Neuron (in vitro differentiated cells): ENCODE measurements around the gene DUS3L.
A peak's percentile ranks its signal among the peaks of the same experiment; 100 is the strongest.

Source experiments
- H2AFZ ChIP-seq: one replicate; pipeline ENCODE4 v1.6.1; 2013; ENCODE audit warnings: low read depth, mild to moderate bottlenecking, inconsistent platforms, low read length, moderate library complexity
- H3K27me3 ChIP-seq: one replicate; pipeline ENCODE4 v1.6.1; 2013; ENCODE audit warnings: low read length; ENCODE audit not compliant: insufficient read depth
- H3K36me3 ChIP-seq: one replicate; pipeline ENCODE4 v1.6.1; 2013; ENCODE audit warnings: low read length; ENCODE audit not compliant: insufficient read depth
- H3K4me1 ChIP-seq: one replicate; pipeline ENCODE4 v1.6.1; 2013; ENCODE audit warnings: low read length; ENCODE audit not compliant: insufficient read depth
- H3K4me3 ChIP-seq: 2 replicates; pipeline ENCODE4 v1.5.1; 2013; ENCODE audit warnings: mild to moderate bottlenecking, low read length, moderate library complexity
- H3K9me3 ChIP-seq: one replicate; pipeline ENCODE4 v1.6.1; 2013; ENCODE audit warnings: low read length

Gene DUS3L

GRCh38 chr19:5827342-5827890 lies 36.5 kb upstream of the DUS3L start:
- Histone ChIP-seq H3K4me3 (peak overlapping the region; percentile 57), H2AFZ (peak overlapping the region; percentile 79), H3K9me3 (peaks cover 2% of the 10 kb centered on the region), H3K36me3 (no peaks in the 10 kb centered on the region), H3K27me3 (peaks cover 3% of the 10 kb centered on the region), H3K4me1 (peaks cover 8% of the 10 kb centered on the region)

DNA sequence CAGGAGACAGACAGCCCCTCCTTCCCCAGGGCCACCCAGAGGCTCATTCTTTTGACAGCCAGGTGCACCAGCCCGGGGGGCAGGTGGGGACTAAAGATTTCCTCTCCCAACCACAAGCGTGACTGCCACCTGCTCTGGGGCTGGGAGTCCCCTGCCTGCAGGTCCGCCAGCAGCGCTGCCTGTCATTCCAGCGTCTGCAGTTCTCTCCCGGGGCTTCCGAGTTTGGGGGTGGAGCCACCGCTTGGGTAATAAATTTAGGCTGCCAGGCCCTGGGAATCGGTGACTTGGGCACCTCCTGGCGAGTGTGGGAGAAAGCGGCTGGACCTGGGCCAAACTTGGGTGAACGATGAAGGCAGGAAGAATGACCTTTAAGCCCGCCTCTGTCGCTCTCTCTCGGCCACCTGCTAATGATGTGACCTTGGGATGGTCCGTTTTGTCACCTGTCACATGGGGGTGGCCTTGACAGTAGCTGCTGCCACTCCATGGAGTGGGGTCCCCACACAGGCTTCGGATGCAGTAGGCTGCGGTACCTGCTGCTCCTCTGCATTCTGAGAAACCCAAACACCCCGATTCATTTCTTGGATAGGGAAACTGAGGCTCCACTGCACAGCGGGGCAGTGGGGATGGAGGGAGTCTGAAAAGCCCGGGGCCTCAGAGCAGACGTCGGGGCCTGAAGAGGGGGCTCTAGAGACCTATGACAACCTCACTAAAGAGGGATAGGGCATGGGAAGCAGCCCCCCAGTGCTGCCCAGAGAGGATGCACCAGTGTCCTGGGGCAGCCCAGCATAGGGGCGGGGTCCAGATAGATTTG lies 35.8 kb upstream of the DUS3L start:
- H3K36me3 ChIP-seq = no peaks in the 10 kb centered on the region
- H2AFZ ChIP-seq = no peak overlapping the region
- H3K9me3 ChIP-seq = peaks cover 2% of the 10 kb centered on the region
- H3K4me1 ChIP-seq = peaks cover 8% of the 10 kb centered on the region
- peaks cover 3% of the 10 kb centered on the region for H3K27me3 ChIP-seq
- H3K4me3 ChIP-seq = no peak overlapping the region

DNA sequence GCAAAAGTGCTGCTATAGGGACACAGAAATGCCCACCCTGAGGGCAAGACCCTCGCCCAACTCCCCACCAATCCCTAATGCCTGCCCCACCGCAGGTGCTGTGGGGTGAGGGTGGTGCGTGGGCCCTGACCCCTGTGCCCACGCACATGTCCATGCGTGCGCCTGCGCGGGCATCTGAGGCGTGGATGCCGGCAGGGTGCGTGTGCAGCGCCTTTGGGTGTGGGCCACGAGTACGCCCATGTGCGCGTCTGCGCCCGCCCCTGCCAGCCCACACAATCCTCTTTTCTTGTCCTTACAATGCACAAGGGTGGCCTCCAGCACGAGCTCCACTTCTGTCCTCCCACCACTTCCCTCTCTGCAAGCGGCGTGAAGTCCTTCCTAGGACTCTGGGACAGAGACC lies 34.2 kb upstream of the DUS3L start:
- Histone ChIP-seq H3K9me3 (peaks cover 2% of the 10 kb centered on the region), H3K4me1 (peaks cover 8% of the 10 kb centered on the region), H2AFZ (no peak overlapping the region), H3K27me3 (peaks cover 3% of the 10 kb centered on the region), H3K36me3 (no peaks in the 10 kb centered on the region), H3K4me3 (no peak overlapping the region)

DNA sequence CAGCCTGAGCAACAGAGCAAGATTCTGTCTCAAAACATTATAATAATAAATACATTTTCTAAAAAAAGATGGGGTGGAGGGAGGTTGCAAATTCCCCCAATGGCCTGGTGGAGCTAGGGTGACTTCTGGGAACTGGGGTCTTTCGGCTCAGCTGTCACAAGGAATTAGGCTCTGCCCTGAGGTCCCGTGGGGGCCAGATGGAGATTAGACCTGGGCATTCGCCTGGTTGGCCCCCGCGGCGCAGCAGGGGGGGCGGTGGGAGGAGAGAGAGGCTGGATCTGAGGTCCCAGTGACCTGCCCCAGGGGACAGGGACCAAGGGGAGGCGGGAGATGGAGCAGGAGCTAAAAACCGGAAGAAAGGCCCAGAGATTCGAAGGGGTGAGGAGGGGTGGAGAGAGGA lies 33.8 kb upstream of the DUS3L start:
- Histone ChIP-seq H3K4me1 (peaks cover 8% of the 10 kb centered on the region), H3K27me3 (peaks cover 3% of the 10 kb centered on the region), H3K4me3 (no peak overlapping the region), H3K36me3 (no peaks in the 10 kb centered on the region), H2AFZ (no peak overlapping the region), H3K9me3 (peaks cover 2% of the 10 kb centered on the region)

GRCh38 chr19:5823579-5824281 lies 32.8 kb upstream of the DUS3L start:
- peaks cover 3% of the 10 kb centered on the region for H3K27me3 ChIP-seq
- H3K36me3 ChIP-seq = no peaks in the 10 kb centered on the region
- no peak overlapping the region for H3K4me3 ChIP-seq

DNA sequence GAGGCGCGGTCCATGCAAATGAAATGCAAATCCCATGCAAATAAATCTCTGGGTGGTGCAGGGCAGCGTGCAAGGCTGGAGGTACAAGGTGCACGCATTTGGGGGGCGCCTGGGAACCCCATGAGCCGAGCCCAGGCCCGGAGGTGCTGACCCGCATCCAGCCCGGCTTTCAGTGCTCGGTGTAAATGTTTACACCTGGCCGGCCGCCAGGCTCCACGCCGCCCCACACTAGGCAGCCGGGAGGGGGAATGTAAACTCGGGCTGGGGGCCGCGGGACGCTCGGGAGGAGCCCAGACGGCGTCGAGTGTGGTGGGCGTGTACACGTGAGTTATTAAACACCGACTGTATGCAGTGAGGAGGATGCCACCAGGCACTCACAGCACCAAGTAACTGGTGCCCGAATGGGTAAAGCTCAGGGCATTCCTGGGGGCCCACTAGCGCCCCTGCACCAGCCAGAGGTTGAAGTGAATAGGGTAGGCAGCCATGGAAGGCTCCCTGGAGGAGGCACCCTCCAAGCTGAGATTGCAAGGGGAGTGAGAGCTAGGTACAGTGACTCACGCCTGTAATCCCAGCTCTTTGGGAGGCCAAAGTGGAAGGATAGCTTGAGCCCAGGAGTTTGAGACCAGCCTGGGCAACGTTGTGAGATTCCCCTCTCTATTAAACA lies 31.4 kb upstream of the DUS3L start:
- Histone ChIP-seq H3K4me3 (no peak overlapping the region), H2AFZ (no peak overlapping the region), H3K27me3 (no peaks in the 10 kb centered on the region), H3K4me1 (no peaks in the 10 kb centered on the region), H3K36me3 (no peaks in the 10 kb centered on the region), H3K9me3 (peaks cover 2% of the 10 kb centered on the region)

More at GRCh38 chr19:5823579-5824281, 32.8 kb upstream of the DUS3L start:
- Histone ChIP-seq H2AFZ (no peak overlapping the region), H3K4me1 (peaks cover 4% of the 10 kb centered on the region), H3K9me3 (peaks cover 2% of the 10 kb centered on the region)

- Histone ChIP-seq H3K9me3 (peaks cover 2% of the 10 kb centered on the region), H3K27me3 (no peaks in the 10 kb centered on the region), H2AFZ (no peak overlapping the region), H3K4me3 (no peak overlapping the region), H3K36me3 (no peaks in the 10 kb centered on the region), H3K4me1 (no peaks in the 10 kb centered on the region)
Measured at GRCh38 chr19:5821521-5822180, 30.7 kb upstream of the DUS3L start.

- Histone ChIP-seq H3K4me1 (no peaks in the 10 kb centered on the region), H3K9me3 (peaks cover 2% of the 10 kb centered on the region), H3K4me3 (no peak overlapping the region), H3K27me3 (no peaks in the 10 kb centered on the region), H3K36me3 (no peaks in the 10 kb centered on the region), H2AFZ (no peak overlapping the region)
Measured at GRCh38 chr19:5820785-5821184, 29.8 kb upstream of the DUS3L start.

DNA sequence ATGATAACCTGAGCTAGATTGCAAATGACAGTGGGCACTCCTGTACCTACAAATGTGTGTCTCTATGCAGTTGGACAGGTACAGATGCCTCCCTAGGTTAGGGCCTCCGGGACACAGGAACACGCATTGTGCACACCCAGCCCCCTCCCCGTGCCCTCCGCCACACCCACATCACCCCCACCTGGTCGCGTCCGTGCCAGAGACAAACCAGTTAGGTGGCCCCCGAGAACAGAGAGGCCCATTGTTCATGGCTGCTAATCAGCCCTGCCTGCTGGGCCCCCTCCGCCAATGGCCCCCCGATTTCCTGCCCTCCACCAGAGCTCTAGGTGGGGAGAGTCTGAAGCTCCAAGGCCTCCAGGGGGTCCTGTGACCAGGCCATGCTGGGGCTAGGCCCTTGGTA lies 27.6 kb upstream of the DUS3L start:
- H2AFZ ChIP-seq = no peak overlapping the region
- no peak overlapping the region for H3K4me3 ChIP-seq
- no peaks in the 10 kb centered on the region for H3K4me1 ChIP-seq
- no peaks in the 10 kb centered on the region for H3K27me3 ChIP-seq
- H3K36me3 ChIP-seq = no peaks in the 10 kb centered on the region
- H3K9me3 ChIP-seq = peaks cover 1% of the 10 kb centered on the region

GRCh38 chr19:5817218-5817617 lies 26.3 kb upstream of the DUS3L start:
- Histone ChIP-seq H3K36me3 (no peaks in the 10 kb centered on the region), H3K27me3 (no peaks in the 10 kb centered on the region), H2AFZ (no peak overlapping the region), H3K9me3 (no peaks in the 10 kb centered on the region), H3K4me3 (no peak overlapping the region), H3K4me1 (no peaks in the 10 kb centered on the region)

DNA sequence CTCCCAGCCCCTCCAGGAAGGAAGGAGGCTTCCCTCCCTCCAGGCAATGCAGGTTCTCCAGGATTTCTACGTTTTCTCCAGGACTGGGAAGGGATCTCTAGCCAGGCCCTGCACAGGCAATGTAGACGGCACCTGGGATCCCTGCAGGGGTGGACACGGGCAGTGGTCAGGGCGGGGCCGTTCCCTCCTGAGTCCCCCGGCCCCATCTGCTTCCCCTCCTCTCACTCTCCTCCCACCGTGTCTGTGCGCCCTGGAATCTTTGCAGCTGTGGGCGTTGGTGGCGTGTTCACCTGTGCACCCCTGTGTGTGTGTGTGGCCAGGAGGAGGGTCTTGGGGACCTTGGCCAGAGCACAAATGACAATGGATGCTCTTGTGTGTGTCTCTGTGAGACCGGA lies 23.9 kb upstream of the DUS3L start:
- Histone ChIP-seq H3K9me3 (no peaks in the 10 kb centered on the region), H3K4me3 (no peak overlapping the region), H3K4me1 (no peaks in the 10 kb centered on the region), H3K36me3 (no peaks in the 10 kb centered on the region), H2AFZ (no peak overlapping the region), H3K27me3 (no peaks in the 10 kb centered on the region)

GRCh38 chr19:5814123-5814851 lies 23.3 kb upstream of the DUS3L start:
- Histone ChIP-seq H3K9me3 (no peaks in the 10 kb centered on the region), H3K36me3 (no peaks in the 10 kb centered on the region), H3K27me3 (no peaks in the 10 kb centered on the region), H2AFZ (no peak overlapping the region), H3K4me3 (no peak overlapping the region), H3K4me1 (no peaks in the 10 kb centered on the region)
